Stimulated activated CD4-positive, alpha-beta T cell treated with anti-CD3 and anti-CD28 coated beads, Interleukin-4, amount 100 ng/mL, for 24 hours (primary cell): ENCODE data around the gene SLC24A4.

Source experiments
- DNase-seq: peaks from one replicate; pipeline ENCODE4 v3.0.0-alpha.2; 2020

Gene SLC24A4

GRCh38 chr14:92510972-92511371, 188.0 kb downstream of the SLC24A4 start:
- DNase-seq = no peak

- no peak for DNase-seq
Observed at GRCh38 chr14:92511453-92512238, 188.7 kb downstream of the SLC24A4 start.

GRCh38 chr14:92512807-92513203, 189.8 kb downstream of the SLC24A4 start:
- DNase-seq = no peak

GRCh38 chr14:92513204-92513965, 190.4 kb downstream of the SLC24A4 start, which contains the start of gene RIN3:
Gene RIN3, plus strand, starts transcription at chr14:92513781. Its CDS starts 152 bp downstream, at chr14:92513933.
- DNase-seq = peak; percentile 29

GRCh38 chr14:92513966-92514843, 191.2 kb downstream of the SLC24A4 start:
- DNase-seq = peak; percentile 23

GRCh38 chr14:92514844-92515514, 192.0 kb downstream of the SLC24A4 start:
- DNase-seq = no peak

GRCh38 chr14:92515546-92516343, 192.8 kb downstream of the SLC24A4 start:
- DNase-seq = no peak

- no peak for DNase-seq
Observed at GRCh38 chr14:92516344-92516965, 193.5 kb downstream of the SLC24A4 start.

GRCh38 chr14:92516966-92517506, 194.1 kb downstream of the SLC24A4 start:
- no peak for DNase-seq

GRCh38 chr14:92517761-92518160, 194.8 kb downstream of the SLC24A4 start:
- no peak for DNase-seq

GRCh38 chr14:92519246-92520101, 196.5 kb downstream of the SLC24A4 start:
- DNase-seq = no peak

GRCh38 chr14:92520102-92521057, 197.4 kb downstream of the SLC24A4 start:
- DNase-seq = no peak

GRCh38 chr14:92521058-92521415, 198.1 kb downstream of the SLC24A4 start:
- no peak for DNase-seq

GRCh38 chr14:92523752-92524151, 200.8 kb downstream of the SLC24A4 start:
- no peak for DNase-seq

GRCh38 chr14:92524602-92525185, 201.7 kb downstream of the SLC24A4 start:
- DNase-seq = no peak

- no peak for DNase-seq
Observed at GRCh38 chr14:92525322-92526095, 202.5 kb downstream of the SLC24A4 start.

- DNase-seq = no peak
Observed at GRCh38 chr14:92527721-92528120, 204.8 kb downstream of the SLC24A4 start.
